Measurements from ENCODE around the gene RTN3. TPM values are rescaled to one million over a fixed set of nuclear protein-coding genes. Genes with fewer than 3 reads are reported as not detected.

Gene RTN3
- total RNA-seq, 1 donor: 108 TPM

GRCh38 chr11:63768237-63769041, 87.1 kb downstream of the RTN3 start, which contains the start of gene ZFTA:
ZFTA (minus strand) TSS chr11:63768775; CDS start chr11:63768622, 153 bp downstream.
- H3K36me3 ChIP-seq (ENCODE audit: insufficient read depth, low read length): no peaks in the 10 kb centered on the region
- TF ChIP-seq, protein P1, sequence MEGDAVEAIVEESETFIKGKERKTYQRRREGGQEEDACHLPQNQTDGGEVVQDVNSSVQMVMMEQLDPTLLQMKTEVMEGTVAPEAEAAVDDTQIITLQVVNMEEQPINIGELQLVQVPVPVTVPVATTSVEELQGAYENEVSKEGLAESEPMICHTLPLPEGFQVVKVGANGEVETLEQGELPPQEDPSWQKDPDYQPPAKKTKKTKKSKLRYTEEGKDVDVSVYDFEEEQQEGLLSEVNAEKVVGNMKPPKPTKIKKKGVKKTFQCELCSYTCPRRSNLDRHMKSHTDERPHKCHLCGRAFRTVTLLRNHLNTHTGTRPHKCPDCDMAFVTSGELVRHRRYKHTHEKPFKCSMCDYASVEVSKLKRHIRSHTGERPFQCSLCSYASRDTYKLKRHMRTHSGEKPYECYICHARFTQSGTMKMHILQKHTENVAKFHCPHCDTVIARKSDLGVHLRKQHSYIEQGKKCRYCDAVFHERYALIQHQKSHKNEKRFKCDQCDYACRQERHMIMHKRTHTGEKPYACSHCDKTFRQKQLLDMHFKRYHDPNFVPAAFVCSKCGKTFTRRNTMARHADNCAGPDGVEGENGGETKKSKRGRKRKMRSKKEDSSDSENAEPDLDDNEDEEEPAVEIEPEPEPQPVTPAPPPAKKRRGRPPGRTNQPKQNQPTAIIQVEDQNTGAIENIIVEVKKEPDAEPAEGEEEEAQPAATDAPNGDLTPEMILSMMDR (IDR thresholded peaks at IDR 0.05; ENCODE audit: extremely low read depth, low read depth, low read length): peak; percentile 26

GRCh38 chr11:63769042-63769713, 87.9 kb downstream of the RTN3 start:
- Histone ChIP-seq H3K9me3 (ENCODE audit: low read depth, low read length) (no peaks in the 10 kb centered on the region), H3K27ac (ENCODE audit: low read depth, low read length) (no peak overlapping the region), H2AFZ (ENCODE audit: low read length) (peak overlapping the region; percentile 29), H3K79me2 (ENCODE audit: insufficient read depth, low read length) (peaks cover 16% of the 10 kb centered on the region), H3K4me3 (ENCODE audit: insufficient read depth, low read length) (peak overlapping the region; percentile 80), H3K4me2 (ENCODE audit: insufficient read depth, low read length) (peak overlapping the region; percentile 74), H3K36me3 (ENCODE audit: insufficient read depth, low read length) (no peaks in the 10 kb centered on the region), H3K4me1 (ENCODE audit: insufficient read depth, low read length) (peaks cover 4% of the 10 kb centered on the region), H3K27me3 (ENCODE audit: insufficient read depth, low read length) (no peaks in the 10 kb centered on the region), H4K20me1 (ENCODE audit: insufficient read depth, low read length) (peaks cover 12% of the 10 kb centered on the region)
- DNase-seq (ENCODE audit: insufficient read length, low spot score, missing footprints): peak; percentile 97
- TF ChIP-seq, protein P1 (IDR thresholded peaks at IDR 0.05; ENCODE audit: extremely low read depth, low read depth, low read length): no peak

More at GRCh38 chr11:63768237-63769041, 87.1 kb downstream of the RTN3 start, which contains the start of gene ZFTA:
- Histone ChIP-seq H3K4me3 (ENCODE audit: insufficient read depth, low read length) (peak within 1 kb of the TSS; percentile 80), H3K4me2 (ENCODE audit: insufficient read depth, low read length) (peak within 1 kb of the TSS; percentile 84), H2AFZ (ENCODE audit: low read length) (peak within 1 kb of the TSS; percentile 85), H3K4me1 (ENCODE audit: insufficient read depth, low read length) (peaks cover 4% of the 10 kb centered on the region), H3K9me3 (ENCODE audit: low read depth, low read length) (no peaks in the 10 kb centered on the region), H3K79me2 (ENCODE audit: insufficient read depth, low read length) (peaks cover 16% of the 10 kb centered on the region), H3K27me3 (ENCODE audit: insufficient read depth, low read length) (no peaks in the 10 kb centered on the region), H4K20me1 (ENCODE audit: insufficient read depth, low read length) (peaks cover 12% of the 10 kb centered on the region), H3K27ac (ENCODE audit: low read depth, low read length) (peak within 1 kb of the TSS; percentile 13)
- peak; percentile 98 for DNase-seq (ENCODE audit: insufficient read length, low spot score, missing footprints)

DNA sequence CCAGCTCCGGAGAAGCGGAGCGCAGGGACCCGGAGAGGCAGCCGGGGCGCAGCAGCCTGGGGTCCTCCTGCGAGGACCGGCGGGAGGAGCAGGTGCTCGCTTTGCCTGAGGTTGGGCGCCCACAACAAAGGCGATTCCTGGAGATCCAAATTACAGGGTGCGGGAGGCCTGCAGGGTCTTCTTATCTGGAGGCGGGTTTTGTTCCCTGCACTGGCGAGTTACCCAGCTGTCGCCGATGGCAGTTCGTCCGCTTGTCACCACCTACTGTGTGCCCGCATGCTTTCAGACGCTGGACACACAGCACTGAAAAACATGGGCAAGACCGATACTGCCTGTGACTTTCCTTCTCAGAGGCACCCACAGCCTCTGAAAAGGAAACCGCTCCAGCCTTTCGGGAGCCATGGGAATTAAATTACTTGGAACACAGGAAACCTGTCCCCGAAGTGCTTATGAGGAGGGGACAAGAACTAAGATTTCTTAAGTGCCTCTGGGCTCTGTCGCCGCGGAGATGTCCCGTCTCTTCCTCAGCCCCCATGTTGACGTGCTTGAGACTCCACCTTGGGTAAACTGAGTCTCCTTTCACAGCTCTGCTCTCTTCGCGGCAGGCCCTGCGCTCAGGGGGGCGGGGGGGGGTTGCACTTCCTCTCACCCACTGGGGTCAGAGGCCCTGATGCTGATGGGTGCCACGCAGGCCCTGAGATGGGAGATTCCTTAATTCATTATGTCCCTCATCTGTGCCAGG, 88.6 kb downstream of the RTN3 start:
- no peaks in the 10 kb centered on the region for H3K9me3 ChIP-seq (ENCODE audit: low read depth, low read length)
- peak; percentile 78 for DNase-seq (ENCODE audit: insufficient read length, low spot score, missing footprints)
- peak overlapping the region; percentile 74 for H3K4me2 ChIP-seq (ENCODE audit: insufficient read depth, low read length)
- peaks cover 12% of the 10 kb centered on the region for H4K20me1 ChIP-seq (ENCODE audit: insufficient read depth, low read length)
- H3K36me3 ChIP-seq (ENCODE audit: insufficient read depth, low read length): no peaks in the 10 kb centered on the region
- H3K4me3 ChIP-seq (ENCODE audit: insufficient read depth, low read length): peak overlapping the region; percentile 80
- peak overlapping the region; percentile 83 for H2AFZ ChIP-seq (ENCODE audit: low read length)
- H3K27me3 ChIP-seq (ENCODE audit: insufficient read depth, low read length): no peaks in the 10 kb centered on the region
- no peak overlapping the region for H3K27ac ChIP-seq (ENCODE audit: low read depth, low read length)
- peaks cover 16% of the 10 kb centered on the region for H3K79me2 ChIP-seq (ENCODE audit: insufficient read depth, low read length)
- TF ChIP-seq, protein P1 (IDR thresholded peaks at IDR 0.05; ENCODE audit: extremely low read depth, low read depth, low read length): no peak
- peaks cover 4% of the 10 kb centered on the region for H3K4me1 ChIP-seq (ENCODE audit: insufficient read depth, low read length)

Data from osteoblast (primary cell).